Ascending aorta (tissue), 2 donors: ENCODE data around the gene HDLBP. TPM values are rescaled to one million over a fixed set of nuclear protein-coding genes. Genes with fewer than 3 reads are reported as not detected.
"Not testable (repeated sequence)": the region's sequence is repeated elsewhere in the genome, so short reads cannot be mapped to it uniquely, and the experiment has no call there.

ENCODE experiments used
- DNase-seq, 2 donors: peaks; one replicate each; pipeline ENCODE4 v3.0.0-alpha.2; 2019; ENCODE audit warnings: low spot score in 2 of 2
- H3K27ac ChIP-seq, 2 donors: fragments of 200-600 bp; sonication (generic); one replicate each; pipeline ENCODE4 v1.5.1; 2016 to 2017; ENCODE audit warnings: mild to moderate bottlenecking in 1 of 2
- H3K27me3 ChIP-seq: fragments of 200-600 bp; sonication (generic); one replicate; pipeline ENCODE4 v1.5.1; 2017
- H3K36me3 ChIP-seq, 2 donors: fragments of 200-600 bp; sonication (generic); one replicate each; pipeline ENCODE4 v1.5.1; 2016
- H3K4me1 ChIP-seq, 2 donors: fragments of 200-600 bp; sonication (generic); one replicate each; pipeline ENCODE4 v1.5.1; 2016 to 2017; ENCODE audit warnings: mild to moderate bottlenecking in 1 of 2
- H3K4me3 ChIP-seq, 2 donors: fragments of 200-600 bp; sonication (generic); one replicate each; pipeline ENCODE4 v1.5.1; 2016 to 2017; ENCODE audit warnings: mild to moderate bottlenecking in 1 of 2
- H3K9me3 ChIP-seq, 2 donors: fragments of 200-600 bp; sonication (generic); one replicate each; pipeline ENCODE4 v1.5.1; 2016
- CTCF ChIP-seq, 3 experiments: fragments of 200-600 bp in 2 of 3; fragments of 450-650 bp in 1 of 3; sonication (generic) in 2 of 3; IDR thresholded peaks; one replicate each; pipeline ENCODE4 v1.5.1; 2016 to 2019; ENCODE audit warnings: antibody characterized with exemption in 3 of 3, mild to moderate bottlenecking in 1 of 3, moderate library complexity in 1 of 3
- intact Hi-C: fragments of 100-400 bp; cut with DNase I; formaldehyde crosslinking; loops from one replicate; pipeline ENCODE4 v1.15.1; 2023
- total RNA-seq: library from RNA; depleted of rRNA; stranded (reverse); fragments of >200 nt; gene quantifications from one replicate; pipeline ENCODE4 v1.1.0, GENCODE V29; 2016

HDLBP gene
- total RNA-seq, 1 donor from 2014 or later = 308 TPM

- H3K27ac ChIP-seq = no peak overlapping the region
- intact Hi-C loops = no loop called here
- H3K4me3 ChIP-seq = no peak overlapping the region
- H3K36me3 ChIP-seq = peaks cover 0 to 10% of the 10 kb centered on the region in 2 donors
- peaks cover 0 to 3% of the 10 kb centered on the region in 2 donors for H3K4me1 ChIP-seq
- no peaks in the 10 kb centered on the region for H3K9me3 ChIP-seq
- TF ChIP-seq CTCF (IDR thresholded peaks at IDR 0.05) = no peak
- H3K27me3 ChIP-seq = no peaks in the 10 kb centered on the region
- no peak for DNase-seq
Observed at GRCh38 chr2:241300000-241300399, 15.5 kb downstream of the HDLBP start.

- H3K27ac ChIP-seq = no peak overlapping the region
Observed at GRCh38 chr2:241298673-241299072, 16.8 kb downstream of the HDLBP start.

GRCh38 chr2:241296767-241297166, 18.7 kb downstream of the HDLBP start:
- no peaks in the 10 kb centered on the region for H3K27me3 ChIP-seq
- intact Hi-C loops = no loop called here
- H3K36me3 ChIP-seq = peaks cover 0 to 10% of the 10 kb centered on the region in 2 donors
- DNase-seq = no peak
- no peak for TF ChIP-seq CTCF (IDR thresholded peaks at IDR 0.05)
- H3K27ac ChIP-seq = no peak overlapping the region
- H3K9me3 ChIP-seq = no peaks in the 10 kb centered on the region
- H3K4me3 ChIP-seq = no peak overlapping the region
- no peaks in the 10 kb centered on the region for H3K4me1 ChIP-seq

More at GRCh38 chr2:241298673-241299072, 16.8 kb downstream of the HDLBP start:
- peaks cover 0 to 10% of the 10 kb centered on the region in 2 donors for H3K36me3 ChIP-seq
- intact Hi-C loops = no loop called here
- H3K27me3 ChIP-seq = no peaks in the 10 kb centered on the region
- no peak for TF ChIP-seq CTCF (IDR thresholded peaks at IDR 0.05)
- H3K4me3 ChIP-seq = no peak overlapping the region
- DNase-seq = no peak
- H3K9me3 ChIP-seq = no peaks in the 10 kb centered on the region
- H3K4me1 ChIP-seq = no peaks in the 10 kb centered on the region

GRCh38 chr2:241295326-241296095, 20.0 kb downstream of the HDLBP start:
- DNase-seq = no peak
- peaks cover 0 to 10% of the 10 kb centered on the region in 2 donors for H3K36me3 ChIP-seq
- no peaks in the 10 kb centered on the region for H3K27me3 ChIP-seq
- intact Hi-C loops = no loop called here
- no peak overlapping the region for H3K4me3 ChIP-seq
- TF ChIP-seq CTCF (IDR thresholded peaks at IDR 0.05) = no peak
- no peak overlapping the region for H3K27ac ChIP-seq
- no peaks in the 10 kb centered on the region for H3K9me3 ChIP-seq
- H3K4me1 ChIP-seq = no peaks in the 10 kb centered on the region

GRCh38 chr2:241293378-241293797, 22.1 kb downstream of the HDLBP start:
- H3K36me3 ChIP-seq, intact Hi-C loops, H3K4me1 ChIP-seq, DNase-seq, H3K27ac ChIP-seq, H3K27me3 ChIP-seq, H3K4me3 ChIP-seq, H3K9me3 ChIP-seq: not testable (repeated sequence)

GRCh38 chr2:241291977-241292376, 23.5 kb downstream of the HDLBP start:
- no peak for DNase-seq
- no peak overlapping the region for H3K27ac ChIP-seq
- no peaks in the 10 kb centered on the region for H3K27me3 ChIP-seq
- no peaks in the 10 kb centered on the region for H3K4me1 ChIP-seq
- no peaks in the 10 kb centered on the region for H3K9me3 ChIP-seq
- peaks cover 0 to 3% of the 10 kb centered on the region in 2 donors for H3K36me3 ChIP-seq
- H3K4me3 ChIP-seq = no peak overlapping the region
- no peak for TF ChIP-seq CTCF (IDR thresholded peaks at IDR 0.05)
- intact Hi-C loops = no loop called here
